Naive thymus-derived CD4-positive, alpha-beta T cell (primary cell): ENCODE results near the gene RHBDD1. TPM values are rescaled to one million over a fixed set of nuclear protein-coding genes. Genes with fewer than 3 reads are reported as not detected.

Experiments used
- ATAC-seq: fragments of 150-1000 bp; cut with Tn5 transposase; 2 replicates; pipeline ENCODE4 v1.10.0; 2021; ENCODE audit warnings: mild to moderate bottlenecking, moderate library complexity
- CTCF ChIA-PET: fragments of 350-600 bp; sonication (Branson Sonifier 250); formaldehyde crosslinking; loops from one replicate; lab custom pipeline; 2021; ENCODE audit warnings: antibody characterized with exemption; lab: Charles Lee
- POLR2A ChIA-PET: fragments of 350-600 bp; sonication (Branson Sonifier 250); formaldehyde crosslinking; loops from one replicate; lab custom pipeline; 2021; ENCODE audit warnings: antibody characterized with exemption, inconsistent platforms; lab: Charles Lee
- DNase-seq, 9 donors: peaks; one replicate each; pipeline versions ENCODE4 v3.0.0 to v3.0.0-alpha.2; 2020 to 2022; ENCODE audit warnings: mixed read lengths in 1 of 9
- H3K27ac ChIP-seq: one replicate; pipeline ENCODE4 v1.7.0; 2013; ENCODE audit warnings: mild to moderate bottlenecking, low read depth, low read length, moderate library complexity
- H3K27me3 ChIP-seq, 2 donors: one replicate each; pipeline ENCODE4 v1.7.0; 2013; ENCODE audit warnings: low read length in 2 of 2, mild to moderate bottlenecking in 2 of 2, moderate library complexity in 2 of 2; ENCODE audit not compliant: control insufficient read depth in 2 of 2, insufficient read depth in 2 of 2
- H3K36me3 ChIP-seq, 3 experiments: 1 replicate in 2 of 3; 2 replicates in 1 of 3; pipeline ENCODE4 v1.7.0; 2013; ENCODE audit warnings: low read length in 3 of 3, mild to moderate bottlenecking in 3 of 3, moderate library complexity in 1 of 3; ENCODE audit not compliant: insufficient read depth in 3 of 3, control insufficient read depth in 2 of 3
- H3K4me1 ChIP-seq, 2 donors: one replicate each; pipeline ENCODE4 v1.7.0; 2013; ENCODE audit warnings: low read length in 2 of 2, mild to moderate bottlenecking in 2 of 2, moderate library complexity in 1 of 2; ENCODE audit not compliant: control insufficient read depth in 2 of 2, insufficient read depth in 2 of 2
- H3K4me3 ChIP-seq: 2 replicates; pipeline ENCODE4 v1.7.0; 2013; ENCODE audit warnings: mild to moderate bottlenecking, low read length
- H3K9me3 ChIP-seq, 3 experiments: 1 replicate in 2 of 3; 2 replicates in 1 of 3; pipeline ENCODE4 v1.7.0; 2013; ENCODE audit warnings: low read length in 3 of 3; ENCODE audit not compliant: control insufficient read depth in 2 of 3
- H3K27ac Mint-ChIP-seq, 9 donors: one replicate each; pipeline ENCODE4 v1.8.0; 2020 to 2022; ENCODE audit warnings: mixed read lengths in 9 of 9, mild to moderate bottlenecking in 8 of 9, moderate library complexity in 5 of 9, inconsistent platforms in 2 of 9
- H3K27me3 Mint-ChIP-seq, 5 donors: one replicate each; pipeline ENCODE4 v1.8.0; 2021 to 2022; ENCODE audit warnings: mixed read lengths in 5 of 5, mild to moderate bottlenecking in 1 of 5
- H3K36me3 Mint-ChIP-seq, 5 donors: one replicate each; pipeline ENCODE4 v1.8.0; 2020 to 2022; ENCODE audit warnings: mixed read lengths in 5 of 5, mild to moderate bottlenecking in 3 of 5, inconsistent platforms in 1 of 5
- H3K4me1 Mint-ChIP-seq, 7 donors: one replicate each; pipeline ENCODE4 v1.8.0; 2020 to 2022; ENCODE audit warnings: mixed read lengths in 7 of 7, mild to moderate bottlenecking in 3 of 7, inconsistent platforms in 1 of 7
- H3K4me3 Mint-ChIP-seq, 10 donors: one replicate each; pipeline ENCODE4 v1.8.0; 2020 to 2022; ENCODE audit warnings: mild to moderate bottlenecking in 10 of 10, mixed read lengths in 10 of 10, moderate library complexity in 6 of 10, inconsistent platforms in 2 of 10
- H3K9me3 Mint-ChIP-seq, 11 donors: one replicate each; pipeline ENCODE4 v1.8.0; 2020 to 2022; ENCODE audit warnings: mixed read lengths in 11 of 11, mild to moderate bottlenecking in 4 of 11, inconsistent platforms in 1 of 11, moderate library complexity in 1 of 11
- intact Hi-C, 2 donors: fragments of 100-400 bp; cut with micrococcal nuclease; formaldehyde crosslinking; loops; one replicate each; pipeline ENCODE4 v1.15.1; 2023
- polyA plus RNA-seq, 2 donors: library from polyadenylated mRNA; unstranded; fragments of 300-500 nt; fragmentation: Illumina TruSeq; gene quantifications; one replicate each; pipeline ENCODE4 v1.2.3, GENCODE V29; 2021
- total RNA-seq, 6 experiments: library from RNA in 5 of 6; stranded (reverse) in 5 of 6; gene quantifications; 1 replicate in 5 of 6; 2 replicates in 1 of 6; pipeline ENCODE4 v1.2.3 and lab custom pipeline; 2021 to 2026

The RHBDD1 gene
- total and polyA plus RNA-seq, 7 experiments from 2014 or later = 21.2 to 70.8 (median 48.3) TPM

GRCh38 chr2:226983895-226984749, 148.3 kb downstream of the RHBDD1 start:
- Histone ChIP-seq H3K4me3 (no peak overlapping the region), H3K27me3 (no peaks in the 10 kb centered on the region), H3K27ac (no peak overlapping the region), H3K9me3 (no peaks in the 10 kb centered on the region), H3K36me3 (no peaks in the 10 kb centered on the region), H3K4me1 (peaks cover 0 to 7% of the 10 kb centered on the region in 2 donors)
- ChIA-PET POLR2A (no interaction called here), CTCF (interaction anchor here (2.2 kb wide), 1 partner anchor 182 kb away, joined by 5 read pairs; no protein-coding TSS in a partner anchor)
- peaks cover 5 to 33% (median 30%) of the 10 kb centered on the region in 7 donors for H3K4me1 Mint-ChIP-seq
- DNase-seq = no peak
- H3K36me3 Mint-ChIP-seq = peaks cover 0 to 14% (median 5%) of the 10 kb centered on the region in 5 donors
- no peaks in the 10 kb centered on the region for H3K27me3 Mint-ChIP-seq
- no peak for ATAC-seq
- H3K4me3 Mint-ChIP-seq = peak overlapping the region in 4 of 10 donors; percentile 16 to 45 (median 30)
- intact Hi-C loops = loop anchor here in 1 of 2 donors (2.0 kb wide), 2 partner anchors 13 to 147 kb away; partner anchors contain the start of gene RHBDD1
- peak overlapping the region in 8 of 9 donors; percentile 16 to 76 (median 50) for H3K27ac Mint-ChIP-seq
- no peaks in the 10 kb centered on the region for H3K9me3 Mint-ChIP-seq

- no peak overlapping the region for H3K4me3 ChIP-seq
- no peaks in the 10 kb centered on the region for H3K9me3 ChIP-seq
- intact Hi-C loops = loop anchor here (1.0 to 5.0 kb wide), 7 partner anchors 14 to 1317 kb away; partner anchors contain the start of gene RHBDD1 (in 2 of the 2)
- H3K4me1 ChIP-seq = peaks cover 0 to 7% of the 10 kb centered on the region in 2 donors
- ChIA-PET POLR2A (no interaction called here), CTCF (interaction anchor here (0.7 to 2.2 kb wide), 2 partner anchors 183 to 1060 kb away, joined by 3 to 5 read pairs; no protein-coding TSS in a partner anchor)
- Mint-ChIP-seq H3K4me3 (peak overlapping the region in 3 of 10 donors; percentile 16 to 45 (median 20)), H3K4me1 (peaks cover 5 to 33% (median 26%) of the 10 kb centered on the region in 7 donors), H3K36me3 (peaks cover 0 to 20% (median 7%) of the 10 kb centered on the region in 5 donors), H3K27ac (peak overlapping the region in 6 of 9 donors; percentile 22 to 76 (median 66)), H3K27me3 (no peaks in the 10 kb centered on the region), H3K9me3 (no peaks in the 10 kb centered on the region)
- H3K36me3 ChIP-seq = no peaks in the 10 kb centered on the region
- ATAC-seq = peak; percentile 58
- H3K27ac ChIP-seq = no peak overlapping the region
- no peaks in the 10 kb centered on the region for H3K27me3 ChIP-seq
- DNase-seq = peak in 6 of 9 donors; percentile 9 to 48 (median 38)
Observed at GRCh38 chr2:226984750-226985582, 149.1 kb downstream of the RHBDD1 start.

- Mint-ChIP-seq H3K4me1 (peaks cover 5 to 33% (median 26%) of the 10 kb centered on the region in 7 donors), H3K4me3 (no peak overlapping the region), H3K27ac (peak overlapping the region in 1 of 9 donors; percentile 1), H3K27me3 (no peaks in the 10 kb centered on the region), H3K36me3 (peaks cover 0 to 22% (median 8%) of the 10 kb centered on the region in 5 donors), H3K9me3 (no peaks in the 10 kb centered on the region)
- Histone ChIP-seq H3K4me3 (no peak overlapping the region), H3K4me1 (peaks cover 0 to 7% of the 10 kb centered on the region in 2 donors), H3K36me3 (peaks cover 0 to 6% (median 0%) of the 10 kb centered on the region in 3 experiments), H3K27ac (no peak overlapping the region), H3K9me3 (no peaks in the 10 kb centered on the region), H3K27me3 (no peaks in the 10 kb centered on the region)
- no peak for ATAC-seq
- ChIA-PET POLR2A (no interaction called here), CTCF (interaction anchor here (0.7 to 2.2 kb wide), 2 partner anchors 183 to 1060 kb away, joined by 3 to 5 read pairs; no protein-coding TSS in a partner anchor)
- no peak for DNase-seq
- intact Hi-C loops = loop anchor here (1.0 to 5.0 kb wide), 7 partner anchors 15 to 1317 kb away; partner anchors contain the start of gene RHBDD1 (in 2 of the 2)
Observed at GRCh38 chr2:226985583-226985946, 149.7 kb downstream of the RHBDD1 start.

GRCh38 chr2:226991663-226992062, 155.8 kb downstream of the RHBDD1 start:
- Histone ChIP-seq H3K9me3 (no peaks in the 10 kb centered on the region), H3K4me1 (no peaks in the 10 kb centered on the region), H3K36me3 (peaks cover 0 to 20% (median 0%) of the 10 kb centered on the region in 3 experiments), H3K4me3 (no peak overlapping the region), H3K27me3 (no peaks in the 10 kb centered on the region), H3K27ac (no peak overlapping the region)
- H3K27me3 Mint-ChIP-seq = no peaks in the 10 kb centered on the region
- H3K9me3 Mint-ChIP-seq = no peaks in the 10 kb centered on the region
- H3K4me3 Mint-ChIP-seq = no peak overlapping the region
- DNase-seq (no peak), ATAC-seq (no peak)
- H3K4me1 Mint-ChIP-seq = peaks cover 0 to 6% (median 0%) of the 10 kb centered on the region in 7 donors
- ChIA-PET POLR2A (interaction anchor here (0.6 kb wide), 1 partner anchor 323 kb away, joined by 4 read pairs; no protein-coding TSS in a partner anchor), CTCF (no interaction called here)
- no peak overlapping the region for H3K27ac Mint-ChIP-seq
- intact Hi-C loops = no loop called here
- H3K36me3 Mint-ChIP-seq = peaks cover 12 to 65% (median 41%) of the 10 kb centered on the region in 5 donors

- no peak overlapping the region for H3K4me3 Mint-ChIP-seq
- CTCF ChIA-PET = no interaction called here
- Histone ChIP-seq H3K27me3 (no peaks in the 10 kb centered on the region), H3K4me1 (no peaks in the 10 kb centered on the region), H3K27ac (no peak overlapping the region), H3K9me3 (no peaks in the 10 kb centered on the region), H3K4me3 (no peak overlapping the region), H3K36me3 (peaks cover 0 to 20% (median 0%) of the 10 kb centered on the region in 3 experiments)
- POLR2A ChIA-PET = no interaction called here
- H3K9me3 Mint-ChIP-seq = peaks cover 0 to under 1% (median 0%) of the 10 kb centered on the region in 11 donors
- peaks cover 12 to 71% (median 49%) of the 10 kb centered on the region in 5 donors for H3K36me3 Mint-ChIP-seq
- H3K27ac Mint-ChIP-seq = no peak overlapping the region
- ATAC-seq (no peak), DNase-seq (no peak)
- H3K27me3 Mint-ChIP-seq = no peaks in the 10 kb centered on the region
- intact Hi-C loops = no loop called here
- H3K4me1 Mint-ChIP-seq = peaks cover 0 to 6% (median 0%) of the 10 kb centered on the region in 7 donors
Observed at GRCh38 chr2:226993171-226993570, 157.3 kb downstream of the RHBDD1 start.

- ATAC-seq (no peak), DNase-seq (no peak)
- Mint-ChIP-seq H3K36me3 (peaks cover 19 to 79% (median 58%) of the 10 kb centered on the region in 5 donors), H3K4me3 (no peak overlapping the region), H3K27ac (no peak overlapping the region), H3K27me3 (no peaks in the 10 kb centered on the region), H3K4me1 (peaks cover 0 to 6% (median 0%) of the 10 kb centered on the region in 7 donors), H3K9me3 (peaks cover 0 to 8% (median 0%) of the 10 kb centered on the region in 11 donors)
- Histone ChIP-seq H3K36me3 (peaks cover 0 to 29% (median 0%) of the 10 kb centered on the region in 3 experiments), H3K9me3 (no peaks in the 10 kb centered on the region), H3K4me3 (no peak overlapping the region), H3K4me1 (no peaks in the 10 kb centered on the region), H3K27ac (no peak overlapping the region), H3K27me3 (no peaks in the 10 kb centered on the region)
- POLR2A ChIA-PET = no interaction called here
- CTCF ChIA-PET = no interaction called here
- intact Hi-C loops = no loop called here
Observed at GRCh38 chr2:226994775-226995174, 158.9 kb downstream of the RHBDD1 start.
